Fibroblast of the aortic adventitia (primary cell): ENCODE data around the gene GPR3. TPM values are rescaled to one million over a fixed set of nuclear protein-coding genes. Genes with fewer than 3 reads are reported as not detected.

ENCODE experiments used
- DNase-seq: peaks from one replicate; pipeline ENCODE4 v3.0.0-alpha.2; 2010; ENCODE audit warnings: low read depth
- H3K4me3 ChIP-seq: 2 replicates; pipeline ENCODE4 v1.5.1; 2011; ENCODE audit warnings: low read depth, mild to moderate bottlenecking, control low read depth, low read length, moderate library complexity
- total RNA-seq: library from RNA; depleted of rRNA; stranded (reverse); fragments of >200 nt; gene quantifications from 2 replicates; pipeline ENCODE4 v1.2.3, GENCODE V29; 2012; ENCODE audit warnings: low replicate concordance
- TF ChIP-seq, protein P1 (sequence below): IDR thresholded peaks from 2 replicates; pipeline ENCODE4 v1.5.1; 2011; ENCODE audit warnings: mild to moderate bottlenecking, low read length, control low read depth, inconsistent platforms; ENCODE audit not compliant: insufficient read depth

The GPR3 gene
- total RNA-seq, 1 donor: 0.99 TPM

DNA sequence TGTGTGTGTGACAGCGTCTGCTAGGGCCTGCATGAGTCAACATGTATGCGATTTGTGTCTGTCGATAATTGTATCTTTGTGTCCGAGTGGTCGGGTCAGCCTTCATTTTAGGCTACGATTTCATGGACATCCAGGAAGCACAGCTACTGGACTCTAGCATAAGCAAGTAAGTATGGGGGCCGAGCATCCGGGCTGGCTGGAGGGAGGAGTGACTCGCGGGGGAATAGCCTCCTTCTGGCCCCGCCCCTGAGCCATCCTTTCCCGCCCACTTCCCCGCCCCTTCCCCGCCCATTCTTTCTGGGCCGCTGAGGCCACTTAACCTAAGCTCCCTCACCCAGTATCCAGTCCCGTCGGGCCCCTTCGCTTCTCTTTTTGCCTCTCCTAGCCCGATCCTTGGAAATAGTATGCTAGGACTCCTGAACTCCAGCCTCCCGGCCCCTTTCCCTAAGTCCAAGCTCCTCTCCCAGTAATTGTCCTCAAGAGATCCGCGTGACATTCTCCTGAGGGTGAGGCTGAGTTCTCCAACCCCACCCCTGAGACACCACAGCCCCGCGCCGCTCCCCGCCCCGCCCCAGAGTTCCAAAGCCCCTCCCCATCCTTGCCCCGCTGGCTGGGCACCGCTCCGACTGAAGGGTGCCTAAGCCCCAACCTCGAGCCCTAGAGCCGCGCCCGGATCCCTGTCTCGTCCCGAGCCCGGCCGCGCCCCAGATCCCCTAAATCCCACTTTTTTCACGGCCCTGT lies 26.9 kb upstream of the GPR3 start:
- DNase-seq: peak; percentile 89
- TF ChIP-seq, protein P1, sequence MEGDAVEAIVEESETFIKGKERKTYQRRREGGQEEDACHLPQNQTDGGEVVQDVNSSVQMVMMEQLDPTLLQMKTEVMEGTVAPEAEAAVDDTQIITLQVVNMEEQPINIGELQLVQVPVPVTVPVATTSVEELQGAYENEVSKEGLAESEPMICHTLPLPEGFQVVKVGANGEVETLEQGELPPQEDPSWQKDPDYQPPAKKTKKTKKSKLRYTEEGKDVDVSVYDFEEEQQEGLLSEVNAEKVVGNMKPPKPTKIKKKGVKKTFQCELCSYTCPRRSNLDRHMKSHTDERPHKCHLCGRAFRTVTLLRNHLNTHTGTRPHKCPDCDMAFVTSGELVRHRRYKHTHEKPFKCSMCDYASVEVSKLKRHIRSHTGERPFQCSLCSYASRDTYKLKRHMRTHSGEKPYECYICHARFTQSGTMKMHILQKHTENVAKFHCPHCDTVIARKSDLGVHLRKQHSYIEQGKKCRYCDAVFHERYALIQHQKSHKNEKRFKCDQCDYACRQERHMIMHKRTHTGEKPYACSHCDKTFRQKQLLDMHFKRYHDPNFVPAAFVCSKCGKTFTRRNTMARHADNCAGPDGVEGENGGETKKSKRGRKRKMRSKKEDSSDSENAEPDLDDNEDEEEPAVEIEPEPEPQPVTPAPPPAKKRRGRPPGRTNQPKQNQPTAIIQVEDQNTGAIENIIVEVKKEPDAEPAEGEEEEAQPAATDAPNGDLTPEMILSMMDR: no peak
- H3K4me3 ChIP-seq: peak overlapping the region; percentile 81

DNA sequence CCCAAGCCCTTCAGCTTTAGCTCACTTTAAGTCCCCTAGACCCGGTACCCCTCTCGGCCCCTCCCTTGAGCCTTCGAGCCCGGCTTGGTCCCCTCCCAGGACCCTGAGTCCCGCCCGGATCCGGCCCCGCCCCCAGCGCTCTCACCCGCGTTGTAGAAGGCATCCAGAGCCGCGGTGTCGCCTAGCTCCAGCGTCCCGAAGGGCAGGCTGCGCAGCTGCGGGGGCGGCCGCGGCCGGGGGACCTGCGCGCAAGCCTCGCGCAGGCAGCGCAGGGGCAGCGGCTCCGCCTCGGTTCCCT lies 26.4 kb upstream of the GPR3 start:
- DNase-seq: no peak
- TF ChIP-seq, protein P1: no peak
- peak overlapping the region; percentile 81 for H3K4me3 ChIP-seq

DNA sequence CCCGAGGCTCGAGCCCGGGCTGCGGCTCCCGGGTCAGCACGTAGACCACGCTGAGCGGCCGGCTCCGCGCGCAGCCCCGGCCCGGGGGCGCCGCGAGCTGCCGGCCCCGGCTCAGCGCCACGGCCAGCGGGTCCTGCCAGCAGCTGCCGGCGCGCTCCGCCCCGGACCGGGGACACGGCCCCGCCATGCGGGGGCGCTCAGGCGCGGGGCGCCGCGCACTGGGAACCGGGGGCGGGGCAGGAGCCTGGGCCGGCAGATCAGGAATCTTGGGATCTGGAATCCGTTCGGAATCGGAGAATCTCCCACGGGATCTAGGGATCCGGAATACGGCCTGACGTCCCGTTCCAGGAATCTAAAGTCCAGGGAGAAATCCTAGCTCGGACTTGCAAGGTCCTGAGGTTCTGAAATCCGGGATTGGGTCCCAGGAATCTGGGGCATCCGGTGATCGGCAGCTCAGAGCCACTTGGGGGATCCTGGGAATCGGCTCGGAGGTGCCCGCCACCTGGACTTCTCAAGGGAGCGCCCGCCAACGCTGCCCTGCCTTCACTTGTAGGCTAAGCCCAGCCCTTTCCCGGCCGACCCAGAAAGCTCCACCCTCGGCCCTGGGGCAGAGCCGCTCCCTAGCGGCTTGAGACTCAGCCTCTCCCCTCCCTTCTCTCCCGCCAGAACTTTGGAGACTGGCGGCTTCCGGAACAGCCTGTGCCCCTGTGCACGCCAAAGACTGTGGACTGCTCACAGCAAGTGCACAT lies 25.8 kb upstream of the GPR3 start, which contains the start of gene MAP3K6:
MAP3K6 (minus strand) TSS at position 551 of the 749 bp plus-strand sequence; CDS start at position 187, 364 bp downstream.
- peak; percentile 73 for DNase-seq
- H3K4me3 ChIP-seq: peak within 1 kb of the TSS; percentile 81
- TF ChIP-seq, protein P1: peak; percentile 24

DNA sequence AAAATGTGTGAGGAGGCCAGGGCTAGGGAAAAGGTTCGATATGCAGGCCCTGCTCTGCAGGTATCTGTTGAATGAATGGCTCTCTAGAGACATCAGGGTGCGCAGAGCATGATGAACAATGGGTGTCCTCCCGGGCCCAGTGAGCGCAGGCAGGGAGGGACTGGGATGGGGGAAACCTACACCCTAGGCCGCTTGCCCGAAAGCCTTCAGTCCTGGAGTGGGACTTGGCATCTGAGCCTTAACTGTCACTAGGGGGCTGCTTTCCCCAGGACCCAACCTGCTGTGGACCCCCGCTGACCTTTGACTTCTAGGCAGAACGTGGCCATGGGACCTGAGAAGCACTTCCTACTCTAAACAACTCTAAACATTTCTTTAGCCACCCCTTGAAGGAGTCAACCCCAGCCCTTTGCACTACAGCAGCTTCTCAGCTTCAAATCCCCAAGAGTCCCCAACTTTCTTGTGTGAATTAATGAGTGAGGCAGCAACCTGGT lies 25.2 kb upstream of the GPR3 start:
- TF ChIP-seq, protein P1: no peak
- peak overlapping the region; percentile 81 for H3K4me3 ChIP-seq
- no peak for DNase-seq

DNA sequence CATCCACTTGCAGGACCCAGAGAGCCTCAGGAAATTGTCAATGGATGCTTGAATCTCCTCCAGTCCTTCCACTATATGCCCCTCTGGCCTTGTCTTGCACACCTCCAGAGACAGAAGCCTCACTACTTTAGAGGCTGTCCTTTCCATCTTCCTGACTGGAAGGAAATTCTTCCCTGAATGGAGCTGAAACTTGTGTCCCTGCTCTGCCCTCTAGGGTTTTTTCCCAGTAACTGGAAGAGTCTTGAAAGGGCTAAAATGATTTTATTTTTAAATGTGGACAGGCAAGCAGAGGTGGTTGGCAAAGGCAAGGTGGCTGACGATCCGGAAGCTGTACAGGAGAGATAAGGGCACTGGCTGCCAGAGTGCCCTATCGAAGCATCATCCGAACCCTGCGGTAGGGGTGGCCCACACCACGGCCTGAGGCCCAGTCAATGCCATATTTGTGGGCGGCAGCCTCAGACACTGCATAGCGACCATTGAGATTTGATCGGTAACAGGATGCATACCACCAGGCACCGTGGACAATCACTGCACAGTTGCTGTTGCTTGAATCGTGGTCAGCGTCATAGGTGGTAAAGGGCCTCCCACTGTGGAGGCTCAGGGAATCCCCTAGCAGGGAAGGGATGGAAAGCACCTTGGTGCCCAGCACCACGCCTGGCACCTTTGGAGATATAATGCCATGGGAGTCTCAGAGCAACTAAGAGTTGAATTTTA lies 23.4 kb upstream of the GPR3 start:
- DNase-seq: peak; percentile 57
- TF ChIP-seq, protein P1: peak; percentile 48
- H3K4me3 ChIP-seq: no peak overlapping the region

DNA sequence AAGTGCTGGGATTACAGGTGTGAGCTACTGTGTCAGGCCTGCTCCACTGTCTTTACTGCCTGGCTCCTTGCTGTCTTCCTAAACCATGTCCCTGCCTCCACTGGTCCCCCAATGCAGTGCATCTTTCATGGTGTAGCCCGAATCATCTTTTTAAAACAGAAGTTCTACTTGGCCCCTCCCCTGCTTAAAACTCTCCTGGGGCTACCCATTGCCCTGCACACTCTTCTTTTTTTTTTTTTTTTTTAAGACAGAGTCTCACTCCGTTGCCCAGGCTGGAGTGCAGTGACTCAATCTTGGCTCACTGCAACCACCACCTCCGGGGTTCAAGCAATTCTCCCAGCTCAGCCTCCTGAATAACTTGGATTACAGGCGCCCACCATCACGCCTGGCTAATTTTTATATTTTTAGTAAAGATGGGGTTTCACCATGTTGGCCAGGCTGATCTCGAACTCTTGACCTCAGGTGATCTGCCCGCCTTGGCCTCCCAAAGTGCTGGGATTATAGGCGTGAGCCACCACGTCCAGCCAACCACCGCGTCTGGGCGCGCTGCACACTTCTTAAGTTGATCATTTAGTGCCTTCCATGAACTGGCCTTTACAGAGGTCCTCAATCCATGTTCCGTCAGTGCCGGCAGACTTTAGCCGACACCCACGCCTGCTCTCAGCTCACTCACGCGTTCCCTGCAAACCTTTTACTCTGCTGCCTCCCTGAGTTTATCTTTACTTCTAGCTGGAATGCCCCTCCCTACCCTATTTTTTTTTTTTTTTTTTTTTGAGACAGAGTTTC lies 20.2 kb upstream of the GPR3 start:
- DNase-seq: no peak
- H3K4me3 ChIP-seq: no peak overlapping the region
- TF ChIP-seq, protein P1: no peak
